DND-41 (cell line): ENCODE measurements around the gene FAM156B.
"Not testable (repeated sequence)": the region's sequence is repeated elsewhere in the genome, so short reads cannot be mapped to it uniquely, and the experiment has no call there.

Source experiments
- CTCF ChIP-seq: IDR thresholded peaks from 2 replicates; pipeline ENCODE4 v1.5.1; 2012; ENCODE audit warnings: borderline replicate concordance, low read length, moderate library complexity, mild to moderate bottlenecking; ENCODE audit not compliant: poor library complexity, severe bottlenecking; ENCODE audit errors: extremely low read depth
- EZH2 ChIP-seq: IDR thresholded peaks from 3 replicates; pipeline ENCODE4 v1.6.1; 2012; ENCODE audit warnings: borderline replicate concordance, low read depth, mild to moderate bottlenecking, moderate library complexity, low read length, inconsistent platforms; ENCODE audit not compliant: severe bottlenecking

GRCh38 chrX:52876386-52876785 is 20.7 kb upstream of the FAM156B start:
- TF ChIP-seq CTCF, EZH2: not testable (repeated sequence)
